Measurements from ENCODE around the gene ZIC4.
A peak's percentile ranks its signal among the peaks of the same experiment; 100 is the strongest.

ZIC4 gene

GRCh38 chr3:147412917-147413685 lies 6.8 kb upstream of the ZIC4 start:
- DNase-seq (no peak), ATAC-seq (replicated peaks) (no peak)
- Mint-ChIP-seq H3K27ac (peak overlapping the region; percentile 82), H3K9me3 (peaks cover 0 to 9% of the 10 kb centered on the region in 2 donors), H3K4me1 (peaks cover 17 to 44% of the 10 kb centered on the region in 2 donors), H3K4me3 (peak overlapping the region; percentile 58), H3K27me3 (peaks cover 59 to 83% of the 10 kb centered on the region in 2 donors), H3K36me3 (peaks cover 9 to 23% of the 10 kb centered on the region in 2 donors)

GRCh38 chr3:147412261-147412916 lies 6.0 kb upstream of the ZIC4 start:
- DNase-seq (no peak), ATAC-seq (replicated peaks) (no peak)
- Mint-ChIP-seq H3K4me1 (peaks cover 17 to 45% of the 10 kb centered on the region in 2 donors), H3K4me3 (peak overlapping the region; percentile 33 to 73), H3K27ac (peak overlapping the region; percentile 89), H3K9me3 (peaks cover 0 to 10% of the 10 kb centered on the region in 2 donors), H3K27me3 (peaks cover 59 to 82% of the 10 kb centered on the region in 2 donors), H3K36me3 (peaks cover 10 to 24% of the 10 kb centered on the region in 2 donors)

GRCh38 chr3:147411815-147412241 lies 5.5 kb upstream of the ZIC4 start:
- DNase-seq (no peak), ATAC-seq (replicated peaks) (no peak)
- Mint-ChIP-seq H3K4me1 (peaks cover 17 to 45% of the 10 kb centered on the region in 2 donors), H3K9me3 (peaks cover 0 to 10% of the 10 kb centered on the region in 2 donors), H3K4me3 (peak overlapping the region; percentile 1 to 71), H3K36me3 (peaks cover 10 to 25% of the 10 kb centered on the region in 2 donors), H3K27ac (peak overlapping the region; percentile 71), H3K27me3 (peaks cover 61 to 81% of the 10 kb centered on the region in 2 donors)

- ATAC-seq (replicated peaks), result no peak
- H3K27ac Mint-ChIP-seq, result peak overlapping the region; percentile 71
- peak overlapping the region; percentile 69 to 71 for H3K4me3 Mint-ChIP-seq
- peaks cover 10 to 28% of the 10 kb centered on the region in 2 donors for H3K36me3 Mint-ChIP-seq
- peaks cover 20 to 45% of the 10 kb centered on the region in 2 donors for H3K4me1 Mint-ChIP-seq
- H3K27me3 Mint-ChIP-seq, result peaks cover 66 to 83% of the 10 kb centered on the region in 2 donors
- H3K9me3 Mint-ChIP-seq, result peaks cover 3 to 10% of the 10 kb centered on the region in 2 donors
- no peak for DNase-seq
These were observed 5.0 kb upstream of the ZIC4 start for GRCh38 chr3:147411238-147411814.

GRCh38 chr3:147410526-147411237 lies 4.3 kb upstream of the ZIC4 start:
- Mint-ChIP-seq H3K9me3 (peaks cover 3 to 10% of the 10 kb centered on the region in 2 donors), H3K27ac (peak overlapping the region; percentile 71), H3K27me3 (peaks cover 72 to 89% of the 10 kb centered on the region in 2 donors), H3K4me1 (peaks cover 20 to 45% of the 10 kb centered on the region in 2 donors), H3K4me3 (peak overlapping the region; percentile 69 to 71), H3K36me3 (peaks cover 10 to 28% of the 10 kb centered on the region in 2 donors)
- DNase-seq (no peak), ATAC-seq (replicated peaks) (no peak)

- Mint-ChIP-seq H3K36me3 (peaks cover 10 to 28% of the 10 kb centered on the region in 2 donors), H3K27me3 (peaks cover 73 to 89% of the 10 kb centered on the region in 2 donors), H3K4me1 (peaks cover 20 to 45% of the 10 kb centered on the region in 2 donors), H3K4me3 (peak overlapping the region in 1 of 2 donors; percentile 28), H3K9me3 (peaks cover 3 to 10% of the 10 kb centered on the region in 2 donors), H3K27ac (no peak overlapping the region)
- ATAC-seq (replicated peaks) (no peak), DNase-seq (no peak)
These were observed 3.8 kb upstream of the ZIC4 start for GRCh38 chr3:147410116-147410525.

- ATAC-seq (replicated peaks) (no peak), DNase-seq (no peak)
- Mint-ChIP-seq H3K27ac (peak within 1 kb of the TSS; percentile 94), H3K4me1 (peaks cover 20 to 45% of the 10 kb centered on the region in 2 donors), H3K9me3 (peaks cover 3 to 10% of the 10 kb centered on the region in 2 donors), H3K27me3 (peaks cover 76 to 91% of the 10 kb centered on the region in 2 donors), H3K36me3 (peaks cover 12 to 28% of the 10 kb centered on the region in 2 donors), H3K4me3 (peak within 1 kb of the TSS; percentile 57 to 62)
These were observed 3.1 kb upstream of the ZIC4 start, which contains the start of gene ZIC1 for GRCh38 chr3:147409143-147410115. TSS of gene ZIC1 (plus strand) at chr3:147409365. CDS start at chr3:147410113, 748 bp downstream.

- Mint-ChIP-seq H3K4me3 (peak overlapping the region; percentile 53 to 57), H3K9me3 (peaks cover 3 to 10% of the 10 kb centered on the region in 2 donors), H3K36me3 (peaks cover 12 to 28% of the 10 kb centered on the region in 2 donors), H3K27ac (peak overlapping the region; percentile 94), H3K27me3 (peaks cover 81 to 92% of the 10 kb centered on the region in 2 donors), H3K4me1 (peaks cover 19 to 42% of the 10 kb centered on the region in 2 donors)
- DNase-seq (no peak), ATAC-seq (replicated peaks) (no peak)
These were observed 2.1 kb upstream of the ZIC4 start for GRCh38 chr3:147408188-147409100.

- Mint-ChIP-seq H3K4me1 (peaks cover 16 to 34% of the 10 kb centered on the region in 2 donors), H3K27ac (peak overlapping the region; percentile 60), H3K27me3 (peaks cover 77 to 90% of the 10 kb centered on the region in 2 donors), H3K4me3 (no peak overlapping the region), H3K36me3 (peaks cover 12 to 28% of the 10 kb centered on the region in 2 donors), H3K9me3 (peaks cover 3 to 10% of the 10 kb centered on the region in 2 donors)
- no peak for ATAC-seq (replicated peaks)
- DNase-seq, result no peak
These were observed 1.3 kb upstream of the ZIC4 start for GRCh38 chr3:147407498-147408187.

GRCh38 chr3:147407114-147407497 lies 763 bp upstream of the ZIC4 start:
- Mint-ChIP-seq H3K4me1 (peaks cover 12 to 31% of the 10 kb centered on the region in 2 donors), H3K9me3 (peaks cover 7 to 8% of the 10 kb centered on the region in 2 donors), H3K4me3 (no peak overlapping the region), H3K27ac (no peak overlapping the region), H3K27me3 (peaks cover 77 to 91% of the 10 kb centered on the region in 2 donors), H3K36me3 (peaks cover 12 to 28% of the 10 kb centered on the region in 2 donors)
- DNase-seq (no peak), ATAC-seq (replicated peaks) (no peak)

- ATAC-seq (replicated peaks) (no peak), DNase-seq (no peak)
- peaks cover 6 to 8% of the 10 kb centered on the region in 2 donors for H3K9me3 Mint-ChIP-seq
- H3K4me3 Mint-ChIP-seq, result no peak overlapping the region
- peaks cover 6 to 16% of the 10 kb centered on the region in 2 donors for H3K4me1 Mint-ChIP-seq
- peaks cover 10 to 16% of the 10 kb centered on the region in 2 donors for H3K36me3 Mint-ChIP-seq
- H3K27ac Mint-ChIP-seq, result peak overlapping the region; percentile 57
- H3K27me3 Mint-ChIP-seq, result peaks cover 71 to 90% of the 10 kb centered on the region in 2 donors
These were observed 914 bp downstream of the ZIC4 start for GRCh38 chr3:147405231-147406027.

Measured in stimulated activated naive B cell treated with anti-CD40 and anti-IgM and Interleukin-4, amounts not matched to agents 10 μg/mL and 1 μg/mL and 100 μg/mL, for 72 hours (primary cell).